Activated CD4-positive, alpha-beta T cell treated with anti-CD3 and anti-CD28 coated beads for 4 hours (primary cell): ENCODE measurements around the gene LARGE1.

Experiments
- DNase-seq, 2 donors: peaks; one replicate each; pipeline ENCODE4 v3.0.0-alpha.2; 2020

LARGE1 gene

DNA sequence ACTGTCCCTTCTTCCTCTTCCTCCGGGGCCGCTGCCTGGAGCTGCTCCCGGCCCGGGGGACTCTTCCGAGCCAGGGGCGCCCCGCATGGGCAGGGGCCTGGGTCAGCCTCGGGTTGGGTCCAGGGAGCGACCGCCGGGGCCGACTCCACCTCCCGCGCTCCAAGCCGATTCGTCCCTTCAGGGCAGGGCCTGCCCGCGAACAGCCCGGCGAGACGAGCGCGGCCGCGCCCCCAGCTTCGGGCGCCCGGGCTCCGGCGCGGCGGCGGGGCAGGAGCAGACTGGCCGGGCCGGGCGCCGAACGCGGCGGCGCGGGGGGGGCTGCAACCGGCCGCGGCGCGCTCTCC lies at the start of gene LARGE1:
TSS of gene LARGE1 (minus strand) at position 280 of the 344 bp plus-strand sequence.
- no peak for DNase-seq

DNA sequence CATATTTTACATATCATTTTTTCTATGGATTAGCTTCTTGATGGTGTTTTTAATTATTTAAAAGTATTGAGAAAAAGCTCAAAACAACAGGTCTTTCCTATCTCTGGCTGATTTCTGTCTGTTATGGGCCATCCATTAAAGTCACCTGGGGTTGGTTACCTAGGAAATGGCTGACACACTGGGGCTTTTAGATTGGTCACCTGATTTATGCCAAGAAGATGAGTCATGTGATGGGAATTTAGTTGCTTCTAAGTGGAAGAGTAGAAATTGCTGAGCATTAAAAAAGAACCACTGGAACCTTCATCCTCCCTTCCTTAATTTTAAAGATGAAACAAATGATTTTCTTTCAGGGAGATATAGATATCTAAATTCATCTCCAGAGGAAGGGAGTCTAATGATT lies 48.8 kb upstream of the LARGE1 start:
- DNase-seq = no peak

DNA sequence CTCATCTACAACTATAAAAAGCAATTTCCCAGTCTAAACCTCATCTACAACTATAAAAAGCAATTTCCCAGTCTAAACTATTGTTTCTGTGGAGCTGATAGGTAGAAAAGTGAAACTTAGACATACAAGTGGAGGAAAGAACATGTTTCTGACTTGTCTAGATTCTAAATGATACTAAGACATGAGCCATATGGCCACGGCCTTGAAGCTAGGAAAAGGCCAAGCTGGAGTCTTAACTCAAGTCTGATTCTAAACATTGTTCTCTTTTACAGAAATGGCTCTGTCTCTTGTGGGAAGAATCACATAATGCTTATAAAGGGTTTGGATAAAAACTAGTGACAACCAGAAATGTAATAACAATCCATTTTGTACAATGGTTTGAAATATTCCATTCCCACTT lies 43.8 kb upstream of the LARGE1 start:
- DNase-seq = no peak

DNA sequence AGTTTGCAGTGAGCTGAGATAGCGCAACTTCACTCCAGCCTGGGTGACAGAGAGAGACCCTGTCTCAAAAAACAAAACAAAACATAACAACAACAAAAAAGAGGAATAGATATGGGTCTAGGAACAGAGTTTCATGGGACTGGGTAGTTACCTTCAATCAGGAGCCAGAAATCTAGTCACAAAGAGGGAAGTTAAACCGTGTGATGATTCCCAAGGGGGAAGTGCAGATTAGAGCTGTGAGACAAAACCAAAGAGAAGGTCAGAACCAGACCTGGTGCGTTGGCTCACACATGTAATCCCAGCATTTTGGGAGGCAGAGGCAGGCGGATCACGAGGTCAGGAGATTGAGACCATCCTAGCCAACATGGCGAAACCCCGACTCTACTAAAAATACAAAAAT lies 42.1 kb upstream of the LARGE1 start:
- no peak for DNase-seq

DNA sequence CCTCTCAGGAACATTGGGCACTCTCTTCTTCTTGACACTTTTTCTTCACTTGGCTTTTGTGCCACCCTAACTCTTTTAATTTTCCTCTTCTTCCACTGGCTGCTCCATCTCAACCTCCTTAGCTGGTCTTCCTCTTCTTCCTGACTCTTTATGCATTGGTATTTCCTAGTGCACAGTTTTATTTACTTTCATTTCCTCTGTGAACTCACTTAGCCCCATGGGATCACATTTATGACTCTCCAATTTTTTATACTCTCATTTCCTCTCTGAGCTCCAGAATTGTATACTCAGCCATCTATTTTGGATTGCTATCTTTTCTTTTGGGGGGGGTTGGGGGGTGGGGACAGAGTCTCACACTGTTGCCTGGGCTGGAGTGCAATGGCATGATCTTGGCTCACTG lies 38.5 kb upstream of the LARGE1 start:
- DNase-seq = no peak

DNA sequence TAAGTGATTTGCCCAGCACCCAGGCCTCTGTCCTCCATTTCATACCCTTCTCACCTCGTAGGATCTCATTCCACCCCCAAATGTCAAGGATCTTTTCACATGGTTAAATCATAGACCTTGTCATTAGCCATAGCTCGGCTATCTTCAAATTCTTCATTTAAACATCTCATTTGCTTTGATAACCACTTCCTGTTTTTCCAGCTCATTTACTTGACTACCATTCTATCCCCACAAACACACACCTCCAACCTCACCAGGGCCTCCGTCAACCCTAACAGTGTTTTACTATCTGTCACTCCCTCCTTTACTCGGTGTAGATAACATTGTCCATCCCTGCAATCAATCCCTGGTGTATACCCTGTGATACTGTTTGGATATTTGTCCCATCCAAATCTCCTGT lies 36.8 kb upstream of the LARGE1 start:
- DNase-seq = no peak

DNA sequence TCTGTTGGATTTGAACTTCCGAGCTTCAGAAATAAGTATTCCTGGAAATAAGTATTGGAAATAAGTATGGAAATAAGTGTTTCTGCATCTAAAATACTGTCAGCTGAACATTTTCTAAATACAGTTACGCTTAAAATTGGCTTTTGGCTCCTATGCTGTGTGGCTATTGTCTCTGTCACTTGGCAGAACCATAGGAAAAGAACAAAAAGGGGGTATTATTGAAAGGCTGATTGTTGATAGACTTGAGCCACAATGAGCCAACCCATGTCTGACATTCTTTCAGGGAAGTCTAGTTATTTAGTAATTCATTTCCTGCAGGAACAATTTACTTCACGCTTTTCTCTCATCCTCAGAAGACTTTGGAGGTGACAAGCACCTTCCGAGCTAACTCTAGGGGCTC lies 32.5 kb upstream of the LARGE1 start:
- DNase-seq = no peak

DNA sequence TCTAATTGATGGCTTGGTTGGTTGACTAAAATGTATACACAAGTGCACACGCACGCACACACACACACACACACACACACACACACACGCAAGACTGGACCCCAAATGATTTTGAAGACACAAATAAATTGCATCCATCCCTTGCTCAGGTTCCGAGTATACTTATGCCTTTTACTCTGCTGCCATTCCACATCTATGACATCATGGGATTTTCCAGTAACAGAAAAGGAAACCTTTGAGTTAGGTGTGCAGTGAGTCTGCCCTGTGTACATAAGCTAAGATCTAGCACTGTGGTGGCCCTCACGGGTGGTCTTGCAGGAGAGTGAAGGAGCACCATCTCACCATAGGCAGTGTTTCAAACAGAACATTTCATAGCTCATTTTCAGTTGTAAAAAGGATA lies 20.5 kb upstream of the LARGE1 start:
- DNase-seq = no peak

DNA sequence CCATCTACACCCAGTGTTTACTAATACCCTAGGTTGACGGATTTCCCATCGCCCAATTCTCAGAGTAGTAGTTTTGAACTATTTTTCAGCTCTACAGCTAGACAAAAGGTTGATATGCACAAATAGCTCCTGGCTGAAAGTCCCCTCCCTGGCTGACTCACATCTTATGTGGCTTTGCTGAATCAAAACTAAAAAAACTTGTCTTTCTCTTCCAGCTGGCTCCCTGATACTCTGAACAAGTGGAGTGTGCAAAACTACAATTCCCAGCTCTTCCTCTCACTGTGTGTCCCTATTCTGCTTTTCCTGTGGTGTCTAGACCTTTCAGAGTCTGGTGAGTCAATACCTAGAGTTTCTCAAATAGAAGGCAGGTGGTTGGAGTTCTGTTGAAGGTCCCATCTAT lies 12.7 kb upstream of the LARGE1 start:
- DNase-seq = no peak

DNA sequence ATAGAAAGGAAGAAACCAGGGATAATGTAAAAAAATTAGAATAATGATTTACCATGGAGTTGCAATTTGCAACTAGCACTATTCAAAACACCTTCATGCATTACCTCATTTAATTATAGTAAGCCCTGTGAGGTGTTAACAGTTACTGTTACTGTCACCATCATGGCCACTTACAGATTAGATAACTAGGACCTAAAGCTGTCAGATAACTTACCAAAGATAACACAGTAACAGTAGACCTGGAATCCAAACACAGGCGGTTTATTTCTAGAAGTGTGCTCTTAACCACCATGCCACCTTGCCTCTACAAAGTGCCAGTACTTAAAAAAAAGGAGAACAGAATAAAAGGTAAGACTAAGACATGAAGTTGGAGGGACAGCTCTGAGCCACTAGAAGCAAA lies 11.1 kb upstream of the LARGE1 start:
- DNase-seq = no peak

DNA sequence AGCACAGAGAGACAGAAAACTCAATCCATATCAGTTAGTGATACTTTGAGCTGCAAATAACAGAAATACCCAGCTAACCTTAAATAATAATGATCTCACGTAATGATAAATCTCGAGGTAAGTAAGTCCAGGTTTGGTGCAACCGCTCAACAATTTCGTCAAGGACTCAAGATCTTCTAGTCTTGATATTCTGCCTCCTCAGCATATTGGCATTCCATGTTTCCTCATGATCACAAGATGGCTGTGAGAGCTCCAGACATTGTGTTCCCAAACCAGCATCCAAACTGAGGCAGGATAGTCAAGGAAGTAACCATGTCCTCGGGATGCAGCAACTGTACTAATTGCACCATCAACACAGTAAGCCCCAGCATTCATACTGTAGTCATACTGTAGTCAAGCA lies 7.5 kb upstream of the LARGE1 start:
- no peak for DNase-seq

DNA sequence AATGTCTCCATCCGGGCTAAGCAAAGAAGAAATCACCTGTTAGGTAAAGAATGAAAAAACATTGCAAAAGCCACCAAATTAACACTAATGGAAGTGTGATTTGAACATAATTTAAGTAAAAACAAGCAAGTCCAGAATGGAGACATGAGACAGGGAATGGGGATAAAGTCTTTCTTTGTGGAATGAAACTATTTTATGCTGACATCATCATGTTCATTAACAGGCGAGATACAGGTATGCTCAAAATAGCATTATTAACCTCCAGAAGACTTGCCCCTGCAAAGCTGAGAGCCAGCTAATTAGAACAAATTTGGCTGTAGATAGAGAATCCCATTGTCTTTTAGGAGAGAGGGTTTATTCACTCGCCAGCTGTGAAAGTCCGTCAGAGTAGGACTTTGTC lies 4.9 kb upstream of the LARGE1 start:
- no peak for DNase-seq

DNA sequence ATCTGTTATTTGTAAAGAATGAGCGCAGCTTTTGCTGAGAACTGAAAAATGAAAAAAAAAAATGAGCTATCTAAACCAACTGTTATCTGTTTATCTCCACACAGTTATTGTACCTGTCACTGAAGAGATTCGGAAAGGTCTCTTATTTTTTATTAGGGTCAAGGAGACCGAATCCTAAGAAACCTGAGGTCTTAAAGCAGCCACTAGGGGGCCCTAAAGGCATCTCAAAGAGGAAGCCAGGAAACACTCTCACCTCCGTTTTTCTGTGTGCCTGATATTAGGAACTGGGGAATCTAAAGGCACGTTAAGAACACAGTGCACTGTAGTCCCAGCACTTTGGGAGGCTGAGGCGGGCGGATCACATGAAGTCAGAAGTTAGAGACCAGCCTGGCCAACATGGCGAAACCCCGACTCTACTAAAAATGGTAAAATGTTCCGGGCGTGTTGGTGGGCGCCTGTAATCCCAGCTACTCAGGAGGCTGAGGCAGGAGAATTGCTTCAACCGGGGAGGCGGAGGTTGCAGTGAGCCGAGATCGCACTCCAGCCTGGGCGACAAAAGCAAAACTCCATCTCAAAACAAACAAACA lies 3.5 kb upstream of the LARGE1 start:
- no peak for DNase-seq

DNA sequence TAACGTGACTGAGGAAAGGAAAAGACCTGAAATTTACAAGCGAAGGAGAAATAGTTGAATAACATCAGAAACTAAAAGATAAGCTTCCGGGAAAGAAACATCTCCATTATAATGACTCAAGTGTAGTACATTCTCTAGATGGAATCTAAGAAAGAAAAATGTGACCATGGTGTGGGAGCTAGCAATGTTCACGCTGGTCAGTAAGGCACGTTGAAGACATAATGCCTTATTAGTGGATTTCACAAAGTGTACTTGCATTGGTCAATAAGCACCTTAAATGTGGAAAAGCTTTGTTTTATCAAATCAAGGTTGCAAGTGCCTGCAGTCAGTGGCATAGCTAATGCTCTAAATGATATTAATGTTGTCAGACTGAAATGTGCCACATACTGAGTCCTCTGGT lies 2.8 kb upstream of the LARGE1 start:
- DNase-seq = no peak

DNA sequence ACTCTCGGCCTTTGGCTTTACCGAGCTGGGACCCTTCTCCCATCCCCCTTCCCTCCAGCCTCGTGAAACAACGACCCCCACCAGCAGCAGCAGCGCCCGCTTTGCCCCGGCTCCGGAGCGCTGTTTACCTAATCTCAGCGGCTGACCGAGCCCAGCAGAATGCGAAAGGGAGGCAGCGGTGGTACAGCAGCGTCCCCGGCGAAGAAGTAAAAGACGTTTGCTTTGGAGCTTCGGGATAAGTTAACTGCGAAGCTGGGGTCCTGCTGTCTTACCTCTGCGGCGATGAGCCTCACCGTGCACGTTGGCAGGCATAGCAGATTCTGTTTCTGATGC lies 2.0 kb upstream of the LARGE1 start:
- DNase-seq = no peak

DNA sequence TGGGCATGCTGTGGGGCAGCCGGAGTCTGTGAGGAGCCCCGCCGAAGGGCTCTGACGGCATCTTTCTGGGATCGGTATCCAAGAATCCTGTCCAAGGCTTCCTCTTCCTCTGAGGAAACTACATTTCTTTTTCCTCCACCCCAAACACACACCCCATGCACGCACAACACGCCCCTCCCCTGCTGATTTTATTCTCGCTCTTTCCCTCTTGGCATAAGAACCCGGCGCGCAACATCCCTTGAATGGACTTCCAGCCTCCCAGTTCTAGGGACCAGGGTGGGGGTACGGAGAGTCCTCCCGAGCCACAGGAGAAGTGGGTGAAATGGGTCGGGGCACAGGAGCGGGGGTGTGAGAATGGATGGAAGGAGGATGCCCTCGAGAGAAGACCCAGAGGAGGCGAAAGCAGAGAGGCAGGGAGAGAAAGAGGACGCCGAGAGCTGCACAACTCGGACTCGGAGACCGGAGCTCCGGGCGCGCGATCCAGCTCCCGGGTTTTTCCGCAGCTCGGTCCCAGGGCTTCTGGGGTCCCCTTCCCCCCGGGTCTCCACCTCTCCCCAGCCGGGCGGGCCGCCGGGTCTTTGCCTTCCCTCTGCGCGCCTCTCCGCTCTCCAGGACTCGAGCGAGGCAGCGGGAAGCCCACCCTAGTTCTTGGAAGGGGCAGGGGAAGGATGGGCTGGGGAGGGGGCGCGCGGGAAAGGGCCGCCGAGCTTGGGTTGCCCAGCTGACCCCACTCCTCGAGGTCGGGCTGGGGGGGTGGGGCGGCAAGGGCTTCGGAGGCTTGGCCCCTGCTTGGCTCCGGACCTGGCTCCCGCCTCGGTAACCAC lies 1.5 kb upstream of the LARGE1 start:
- no peak for DNase-seq

DNA sequence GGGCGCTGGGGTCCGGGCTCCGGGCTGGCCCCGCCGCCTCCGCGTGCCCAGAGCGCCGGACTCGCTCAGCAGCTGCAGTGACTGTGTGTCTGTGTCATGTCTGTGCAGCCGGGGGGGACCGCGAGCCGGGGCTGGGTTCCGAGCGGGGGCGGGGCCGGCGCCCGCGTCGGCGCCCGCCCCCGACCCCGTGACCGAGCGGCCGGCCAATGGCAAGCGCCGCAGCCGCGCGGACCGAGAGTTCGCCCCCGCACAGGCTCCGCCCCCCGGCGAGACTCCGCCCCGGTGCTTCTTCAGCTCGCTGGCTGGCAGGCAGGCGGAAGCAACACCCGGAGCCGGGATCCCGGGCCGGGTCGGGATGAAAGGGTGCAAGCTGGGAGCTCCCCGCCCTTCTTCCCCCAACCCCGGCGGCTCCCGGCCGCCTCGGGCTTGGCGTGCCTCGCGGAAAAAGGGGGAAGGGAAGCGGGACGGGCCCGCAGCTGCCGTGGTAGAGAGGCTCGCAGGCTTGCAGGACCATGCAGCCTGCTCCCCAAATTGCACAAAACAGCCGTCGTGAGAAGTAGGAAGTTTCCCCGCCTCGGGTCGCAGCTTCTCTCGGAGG lies 750 bp upstream of the LARGE1 start:
- DNase-seq = peak; percentile 77 to 80

DNA sequence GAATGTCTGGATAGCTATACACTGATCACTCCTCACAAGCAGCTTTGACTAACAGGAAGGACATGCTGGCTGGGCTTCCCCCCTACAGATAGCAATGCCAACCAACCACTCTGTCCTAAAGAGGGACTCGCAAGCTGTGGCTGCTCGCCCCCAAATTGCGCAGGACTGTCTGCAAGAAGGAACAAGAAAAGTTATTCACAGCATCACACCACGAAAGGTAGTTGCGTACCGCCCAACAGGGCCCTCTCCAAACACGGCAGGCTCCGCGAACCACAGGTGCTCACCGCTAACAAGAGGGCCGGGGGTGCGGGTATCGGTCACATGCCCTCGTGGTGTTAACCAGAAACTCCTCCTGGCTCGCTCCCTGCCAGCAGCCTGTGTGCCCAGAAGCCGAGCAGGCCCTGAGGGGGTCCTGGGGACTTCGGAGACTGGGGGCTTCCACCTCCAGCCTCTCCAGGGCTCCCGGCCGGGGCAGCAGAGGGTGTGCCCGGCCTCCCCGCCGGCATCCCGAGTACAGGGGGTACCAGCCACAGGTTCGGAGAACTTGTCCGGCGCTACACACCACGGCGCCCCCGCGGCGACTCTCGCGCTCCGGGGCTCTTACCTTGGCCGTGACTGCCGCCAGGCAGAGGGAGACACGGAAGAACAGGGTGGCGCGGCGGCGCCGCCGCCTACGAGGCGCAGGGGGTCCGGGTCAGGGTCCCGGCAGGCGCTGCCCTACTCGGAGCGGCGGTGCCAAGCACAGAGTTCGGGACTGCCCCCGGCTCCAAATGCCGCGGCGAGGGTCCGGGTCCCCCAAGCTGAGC lies 682 bp downstream of the LARGE1 start:
- no peak for DNase-seq

DNA sequence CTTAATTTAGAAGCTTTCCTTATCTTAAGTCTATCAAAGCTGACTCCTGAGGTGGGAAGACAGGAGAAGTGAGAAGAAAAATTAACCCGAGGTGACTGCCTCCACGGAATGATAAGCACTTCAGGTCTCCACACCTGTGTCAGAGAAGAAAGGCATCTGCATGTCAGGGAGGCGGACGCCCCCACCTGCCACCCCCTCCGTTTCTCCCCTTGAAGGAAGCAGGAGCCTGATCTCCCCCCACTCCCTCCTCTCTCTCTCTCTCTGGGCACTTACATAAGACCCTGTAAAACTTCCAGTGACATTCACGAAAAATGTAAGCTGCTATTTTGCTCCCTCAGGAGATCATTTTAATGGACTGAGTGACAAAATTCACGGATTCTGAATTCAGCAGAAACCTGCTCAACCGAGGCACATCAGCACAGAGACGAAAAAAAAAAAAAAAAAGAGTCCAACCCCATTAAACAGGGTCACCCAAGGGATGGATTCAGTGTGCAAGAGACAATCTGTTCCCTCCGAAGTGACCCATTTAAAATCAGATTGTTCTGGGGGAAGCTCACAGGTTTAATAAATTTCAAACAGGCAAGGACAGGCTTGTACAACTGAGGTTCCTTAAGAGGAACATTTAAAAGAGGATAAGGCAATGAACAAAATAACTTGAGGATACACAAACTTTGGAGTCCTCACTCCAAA lies 1.5 kb downstream of the LARGE1 start:
- DNase-seq = no peak

DNA sequence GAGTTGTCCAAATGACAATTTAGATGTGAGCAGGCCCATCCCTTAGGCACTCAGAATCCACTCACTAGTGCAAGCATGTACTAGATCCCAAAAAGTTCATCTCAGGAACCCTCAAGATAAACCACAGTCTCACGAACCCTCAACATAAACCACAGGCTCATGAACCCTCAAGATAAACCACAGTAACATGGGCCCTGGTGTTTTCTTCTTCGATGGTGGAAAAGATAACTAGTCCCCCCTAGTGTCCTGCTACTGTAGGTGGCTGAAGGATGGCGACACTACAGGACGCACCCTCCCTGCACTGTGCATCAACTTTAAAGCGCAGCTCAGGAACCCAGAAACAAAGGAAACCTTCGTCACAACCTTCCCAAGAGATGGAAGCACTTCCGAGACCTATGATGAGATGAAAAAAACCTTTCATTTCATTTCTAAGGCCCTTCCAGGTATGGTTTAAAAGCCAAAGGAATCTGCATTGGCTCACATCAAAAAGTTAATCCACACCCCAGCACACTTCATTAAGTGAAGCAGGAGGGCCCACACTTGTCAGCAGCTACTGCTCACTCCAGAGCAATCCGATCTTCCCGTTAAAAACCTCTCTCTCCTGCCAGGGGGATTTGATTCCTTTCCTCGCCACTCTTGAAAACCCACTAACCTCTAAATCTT lies 2.4 kb downstream of the LARGE1 start:
- DNase-seq = no peak

DNA sequence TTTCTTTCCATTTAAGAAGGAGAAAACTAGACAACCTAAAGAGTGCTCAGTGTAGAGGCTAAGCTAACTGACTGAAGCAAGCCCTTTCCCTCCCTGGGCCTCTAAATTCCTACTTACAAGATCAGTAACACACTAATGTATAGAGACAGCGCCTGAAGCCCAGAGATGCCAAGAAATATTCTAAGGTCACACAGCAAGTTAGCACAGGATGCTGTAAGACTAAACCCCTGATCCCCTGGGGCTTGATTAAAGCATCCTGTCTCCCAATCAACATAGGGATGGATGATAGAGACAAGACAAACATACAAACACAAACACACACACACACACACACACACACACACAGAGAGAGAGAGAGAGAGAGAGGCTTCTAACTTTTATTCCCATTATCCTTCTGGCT lies 5.6 kb downstream of the LARGE1 start:
- no peak for DNase-seq

DNA sequence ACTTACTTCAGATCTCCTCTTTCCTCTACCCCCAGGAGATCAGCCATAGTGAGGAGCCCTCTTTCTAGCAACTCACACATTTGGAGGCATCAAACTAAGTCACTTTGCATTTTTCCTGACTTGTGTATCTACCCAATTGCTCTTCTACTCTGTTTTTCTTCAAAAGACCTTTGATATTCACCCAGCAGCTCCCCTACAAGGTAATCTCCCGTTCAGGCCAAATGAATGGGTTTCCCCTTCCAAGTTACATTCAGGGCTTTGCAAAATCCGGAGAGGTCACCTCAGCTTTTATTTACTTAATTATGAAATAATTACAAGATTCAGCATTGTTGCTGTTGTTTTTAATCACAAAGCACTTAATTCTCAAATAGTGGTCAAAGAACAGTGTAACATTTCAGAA lies 6.1 kb downstream of the LARGE1 start:
- no peak for DNase-seq

DNA sequence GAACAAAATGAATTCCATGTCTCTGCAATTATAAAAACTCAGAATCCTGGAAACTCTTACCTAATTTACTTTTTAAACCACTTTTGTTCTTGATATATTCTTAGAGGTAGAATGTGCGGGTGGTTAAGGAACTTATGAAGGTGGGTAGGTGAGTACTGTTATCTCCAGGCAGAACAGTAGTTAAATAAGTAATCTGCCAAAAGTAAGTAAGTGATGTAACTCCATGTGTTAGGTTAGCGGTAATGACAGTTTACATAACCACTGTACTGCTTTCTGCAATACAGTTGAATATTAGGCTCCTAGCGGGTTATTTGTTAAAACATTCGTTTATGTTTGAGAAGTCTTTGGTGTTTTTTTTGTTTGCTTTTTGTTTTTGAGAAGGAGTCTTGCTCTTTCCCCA lies 7.1 kb downstream of the LARGE1 start:
- no peak for DNase-seq
